HG03432 (cell line): ENCODE results near the gene ARHGAP10.

Experiments used
- ATAC-seq: cut with Tn5 transposase; IDR thresholded peaks from one replicate; pipeline ENCODE4 v1.9.1; 2021; ENCODE audit warnings: mild to moderate bottlenecking, moderate library complexity; ENCODE audit not compliant: unreplicated experiment

ARHGAP10 gene

DNA sequence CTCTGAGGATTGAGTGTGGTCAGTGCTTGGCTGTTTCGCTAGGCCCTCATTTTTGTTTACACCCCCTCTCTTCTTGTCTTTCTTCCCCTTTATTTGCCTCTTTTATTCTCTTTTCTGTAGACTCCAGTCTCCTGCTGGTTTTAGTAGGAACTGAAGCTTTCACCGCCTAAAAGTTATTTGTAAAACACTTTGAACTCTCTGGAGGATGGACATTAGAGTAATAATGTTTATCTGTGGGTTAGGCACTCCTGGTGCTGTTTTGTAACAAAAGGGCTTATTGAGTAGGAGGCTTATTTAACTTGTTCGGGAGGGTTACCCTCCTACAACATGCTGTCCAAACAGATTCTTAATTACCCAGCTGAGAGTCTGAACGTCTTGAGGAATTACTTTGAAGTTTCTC is 1.6 kb upstream of the ARHGAP10 start:
- no peak for ATAC-seq

DNA sequence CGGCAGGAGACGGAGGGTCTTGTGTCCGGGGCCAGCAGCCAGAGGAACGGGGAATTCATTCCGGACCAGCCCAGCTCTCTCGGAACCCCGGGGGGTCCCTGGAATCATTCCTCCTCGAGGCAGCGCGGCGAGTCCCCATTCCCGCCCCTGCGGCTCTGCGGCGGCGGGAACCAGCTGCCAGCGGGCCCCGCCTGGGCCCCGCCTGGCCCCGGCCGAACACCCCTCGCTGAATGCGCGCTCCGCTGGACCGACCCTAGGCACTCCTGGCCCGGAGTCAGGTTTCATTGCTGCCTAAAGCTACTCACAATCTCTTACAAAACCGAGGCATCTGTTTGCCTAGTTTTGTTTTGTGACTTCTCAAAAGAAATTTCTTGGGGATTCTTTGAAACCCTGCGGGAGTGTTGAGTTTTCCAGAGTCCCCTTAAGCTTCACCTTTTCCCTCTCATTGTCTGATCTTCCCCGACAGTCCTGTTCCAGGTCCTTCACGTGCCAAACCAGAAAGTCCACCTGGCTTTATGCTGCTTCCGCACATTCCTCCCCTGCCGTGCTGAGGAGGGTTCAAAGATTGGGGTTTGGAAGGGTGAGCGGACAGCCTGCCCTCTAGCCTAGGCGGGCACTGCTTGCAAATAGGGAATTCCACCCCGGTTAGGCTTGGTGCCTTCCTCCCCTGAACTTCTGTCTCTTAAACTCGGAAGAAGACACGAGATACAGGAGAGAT is 789 bp downstream of the ARHGAP10 start:
- ATAC-seq, result peak; percentile 24

- no peak for ATAC-seq
Observed at GRCh38 chr4:147733716-147734344, 1.9 kb downstream of the ARHGAP10 start.

DNA sequence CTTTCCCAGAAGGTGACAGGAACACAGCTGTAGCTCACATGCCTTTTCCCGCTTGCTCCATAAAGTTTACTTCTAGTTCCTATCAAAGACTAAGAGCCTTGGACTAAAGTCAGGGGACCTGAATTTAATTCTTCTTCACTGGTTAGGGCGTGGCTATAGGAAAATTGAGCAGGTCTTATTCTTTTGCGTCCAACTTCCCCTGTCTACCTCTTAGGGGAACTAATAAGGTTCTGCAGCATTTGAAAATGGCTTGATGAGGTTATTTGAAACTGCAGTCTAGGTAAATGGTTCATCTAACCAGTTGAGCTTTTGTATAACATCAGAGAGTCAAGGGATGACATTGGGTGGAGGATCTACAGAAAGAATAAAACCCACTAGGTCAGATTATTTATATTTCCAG is 2.6 kb downstream of the ARHGAP10 start:
- no peak for ATAC-seq

DNA sequence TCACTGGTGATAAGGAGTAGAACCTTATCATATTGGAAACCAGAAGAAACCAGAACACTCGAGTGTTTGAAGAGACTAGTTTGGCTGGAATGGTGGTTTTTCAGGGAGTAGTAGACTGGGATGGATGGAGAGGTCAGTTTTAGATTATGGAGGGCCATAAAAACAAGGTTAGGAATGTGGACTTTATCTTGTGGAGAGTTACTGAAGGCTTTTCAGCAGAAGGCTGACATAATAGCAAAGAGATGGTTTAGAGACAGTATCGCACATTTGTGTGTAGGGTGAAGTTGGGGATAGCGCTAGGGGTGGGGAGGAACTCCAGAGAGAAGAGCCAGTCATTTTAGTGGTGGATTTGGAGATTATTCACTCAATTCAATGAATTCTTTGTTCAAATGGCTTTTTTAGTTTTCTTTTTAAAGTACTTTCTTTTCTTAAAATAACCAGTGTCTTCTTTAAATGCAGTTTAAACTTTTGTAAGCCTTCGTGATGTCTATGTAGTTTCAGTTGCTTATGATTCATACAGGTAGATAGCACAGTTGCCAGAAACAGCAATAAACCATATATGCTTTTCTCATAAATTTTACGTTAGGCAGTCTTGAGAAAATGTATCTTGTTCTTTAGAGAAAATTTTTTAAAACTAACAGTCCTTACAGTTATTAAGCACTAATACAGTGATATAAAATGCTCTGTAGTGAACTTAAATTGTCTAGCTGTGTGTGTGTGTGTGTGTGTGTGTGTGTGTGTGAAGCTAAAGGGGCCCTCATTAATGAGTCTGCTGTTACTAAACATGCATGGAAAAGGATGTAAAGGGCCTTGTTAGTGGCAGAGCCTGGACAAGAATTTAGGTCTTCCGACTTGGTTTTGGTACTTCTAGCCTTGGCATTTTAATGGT is 3.8 kb downstream of the ARHGAP10 start:
- peak; percentile 26 for ATAC-seq

- ATAC-seq, result no peak
Observed at GRCh38 chr4:147736458-147736857, 4.6 kb downstream of the ARHGAP10 start.

GRCh38 chr4:147737623-147738022 is 5.7 kb downstream of the ARHGAP10 start:
- ATAC-seq, result no peak

- no peak for ATAC-seq
Observed at GRCh38 chr4:147739239-147739823, 7.4 kb downstream of the ARHGAP10 start.

DNA sequence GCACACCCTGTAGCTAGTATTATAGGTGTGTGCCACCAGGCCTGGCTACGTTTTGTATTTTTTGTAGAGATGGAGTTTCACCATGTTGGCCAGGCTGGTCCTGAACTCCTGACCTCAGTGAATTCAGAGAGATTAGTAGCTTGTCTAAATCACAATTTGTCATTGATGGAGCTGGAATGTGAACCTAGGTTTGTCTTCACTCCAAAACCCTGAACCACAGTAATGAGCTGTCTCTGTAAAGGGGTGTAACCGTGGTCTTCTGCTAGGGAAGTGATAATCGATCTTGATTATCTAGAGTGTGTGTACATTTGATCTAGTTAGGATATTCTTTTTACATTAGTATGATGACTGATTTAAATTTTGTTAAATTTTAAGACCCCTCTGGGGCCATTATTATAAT is 8.3 kb downstream of the ARHGAP10 start:
- ATAC-seq, result no peak

GRCh38 chr4:147741190-147741788 is 9.4 kb downstream of the ARHGAP10 start:
- no peak for ATAC-seq

DNA sequence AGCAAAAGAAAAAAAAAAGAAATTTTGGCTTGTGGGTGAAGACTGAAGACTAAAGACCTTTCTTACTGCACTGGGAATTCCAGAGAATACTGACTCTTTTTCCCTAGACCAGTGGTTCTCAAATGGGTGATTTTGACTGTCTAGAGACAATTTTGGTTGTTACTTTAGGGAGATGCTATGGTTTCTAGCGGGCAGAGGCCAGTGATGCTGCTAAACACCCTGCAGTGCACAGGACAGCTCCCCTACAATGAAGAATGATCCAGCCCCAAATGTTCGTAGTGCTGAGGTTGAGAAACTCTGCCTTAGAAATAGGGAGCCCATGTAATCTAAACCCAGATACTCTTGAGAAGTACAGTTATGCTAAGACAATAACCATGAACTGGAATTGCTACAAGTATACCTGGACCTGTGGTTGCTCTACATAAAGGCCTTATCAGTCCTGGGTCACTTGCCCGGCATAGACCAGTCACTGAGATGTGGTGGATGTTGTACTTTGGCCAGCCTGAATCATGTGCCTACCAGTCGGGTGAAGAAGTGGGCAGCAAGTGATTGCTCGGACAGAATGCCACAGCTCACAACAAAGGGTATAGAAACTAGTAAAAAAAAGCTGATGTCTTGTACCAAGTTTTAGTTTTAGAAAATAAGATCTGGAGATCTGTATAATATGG is 16.0 kb downstream of the ARHGAP10 start:
- ATAC-seq, result no peak

DNA sequence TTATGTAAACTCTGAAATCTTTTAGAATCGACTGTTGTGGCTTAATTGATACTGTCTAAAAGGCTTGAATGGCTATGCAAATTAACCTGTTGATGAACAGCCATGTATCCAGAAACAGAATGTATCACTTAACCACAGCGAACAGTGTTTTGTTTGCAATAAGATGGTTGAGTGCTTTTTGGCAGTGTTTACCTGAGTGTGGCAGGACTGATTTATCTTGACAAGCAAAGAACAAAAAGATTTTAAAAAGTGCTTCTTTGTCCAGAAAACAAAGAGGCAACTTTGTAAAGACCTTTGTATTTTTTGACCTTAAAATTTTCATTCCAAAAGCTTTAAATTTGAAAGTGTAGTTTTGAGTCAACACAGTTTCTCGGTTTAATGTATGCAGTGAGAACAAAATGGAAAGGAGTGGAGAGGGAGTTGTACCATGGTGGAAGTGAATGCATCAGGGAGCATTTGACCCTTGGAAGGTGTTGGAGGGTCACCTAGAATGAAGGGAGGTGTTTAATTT is 18.0 kb downstream of the ARHGAP10 start:
- peak; percentile 92 for ATAC-seq

DNA sequence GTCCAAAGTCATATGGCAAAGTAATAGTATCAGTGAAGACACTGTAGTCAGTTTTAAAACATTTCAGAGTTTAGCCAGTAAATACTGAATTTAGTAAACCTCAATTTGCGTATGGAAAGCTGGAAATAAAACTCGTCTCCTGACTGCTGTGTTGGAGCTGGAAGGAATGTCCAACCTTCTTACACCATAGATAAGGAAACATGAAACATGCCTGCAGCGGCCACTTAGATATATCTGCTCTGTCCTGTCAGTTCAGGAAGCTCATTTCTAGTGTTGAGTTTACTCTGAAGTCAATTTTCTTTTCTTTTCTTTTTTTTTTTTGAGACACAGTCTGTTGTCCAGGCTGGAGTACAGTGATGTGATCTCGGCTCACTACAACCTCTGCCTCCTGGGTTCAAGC is 21.2 kb downstream of the ARHGAP10 start:
- no peak for ATAC-seq

GRCh38 chr4:147754037-147754445 is 22.2 kb downstream of the ARHGAP10 start:
- no peak for ATAC-seq

DNA sequence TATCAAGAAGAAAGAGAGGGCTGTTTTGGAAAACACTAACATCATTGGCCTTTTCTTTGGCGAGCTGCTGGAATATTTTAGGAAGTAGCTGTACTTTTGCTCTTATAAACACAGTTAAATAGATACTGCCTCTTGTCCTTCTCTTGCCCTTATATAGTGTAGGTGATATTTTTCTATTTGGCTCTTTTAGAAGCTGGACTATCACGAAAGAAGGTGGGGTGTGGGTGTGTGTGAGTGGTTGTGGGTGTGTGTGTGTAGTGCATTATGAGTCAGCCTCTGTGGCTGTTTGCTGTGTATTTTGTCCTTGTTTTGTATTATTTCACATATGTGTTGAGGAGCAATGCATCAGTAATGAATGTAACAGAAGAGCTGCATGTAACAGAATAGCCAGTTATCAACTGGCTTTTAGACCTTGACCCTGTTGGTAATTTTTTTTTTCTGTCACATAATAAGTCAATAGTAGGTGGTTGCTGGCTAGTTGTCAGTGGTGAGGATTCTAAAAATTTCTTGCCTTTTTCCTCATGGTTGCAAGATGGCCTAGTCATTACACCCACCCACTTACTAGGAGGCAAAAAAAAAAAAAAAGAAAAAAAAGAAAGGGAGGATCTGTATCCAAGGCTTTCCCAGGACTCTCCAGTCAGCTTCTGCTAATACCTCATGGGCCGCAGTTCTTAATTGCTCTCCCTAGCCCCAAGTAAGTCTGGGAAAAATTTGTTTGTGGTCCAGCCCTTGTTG is 23.8 kb downstream of the ARHGAP10 start:
- ATAC-seq, result peak; percentile 48

GRCh38 chr4:147756417-147756816 is 24.5 kb downstream of the ARHGAP10 start:
- ATAC-seq, result no peak

DNA sequence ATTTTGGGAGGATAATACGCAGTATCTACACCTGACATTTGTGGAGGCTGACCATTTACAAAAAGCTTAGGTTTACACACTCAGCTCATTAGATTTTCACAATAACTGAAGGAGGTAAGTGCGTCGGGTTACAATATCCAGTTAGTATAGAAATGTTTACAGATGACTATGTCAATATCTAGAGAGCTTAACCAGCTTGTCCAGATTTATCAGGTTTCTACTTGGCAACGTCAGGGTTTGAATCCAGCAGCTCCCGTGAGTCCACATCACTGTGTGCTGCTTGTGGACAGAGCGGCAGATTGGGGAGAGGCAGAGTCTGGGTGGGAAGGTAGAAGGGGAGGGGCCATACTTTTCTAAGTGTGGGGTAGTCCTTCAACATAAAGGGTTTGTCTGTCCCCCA is 28.3 kb downstream of the ARHGAP10 start:
- no peak for ATAC-seq

DNA sequence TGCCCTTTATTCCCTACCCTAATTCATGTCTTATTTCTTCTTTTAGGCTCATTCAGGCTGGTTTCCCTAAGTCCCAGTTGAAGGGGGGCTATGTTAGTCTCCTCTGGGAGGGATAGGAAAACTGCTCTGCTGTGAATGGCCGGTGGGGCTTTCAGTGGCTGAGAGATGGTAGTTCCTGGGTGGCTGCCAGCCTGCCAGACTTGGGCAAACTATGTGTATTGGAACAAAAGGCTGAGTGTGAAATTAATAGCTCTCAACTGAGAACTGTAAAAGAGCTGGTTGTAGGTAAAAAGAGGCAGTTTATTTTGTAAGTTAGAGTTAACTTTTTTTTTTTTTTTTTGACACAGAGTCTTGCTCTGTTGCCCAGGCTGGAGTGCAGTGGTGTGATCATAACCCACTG is 28.8 kb downstream of the ARHGAP10 start:
- ATAC-seq, result peak; percentile 4

GRCh38 chr4:147761218-147761883 is 29.5 kb downstream of the ARHGAP10 start:
- ATAC-seq, result peak; percentile 67
